Natural killer cell (primary cell): ENCODE data around the gene MAP1A. TPM values are rescaled to one million over a fixed set of nuclear protein-coding genes. Genes with fewer than 3 reads are reported as not detected.
"Not testable (repeated sequence)": the region's sequence is repeated elsewhere in the genome, so short reads cannot be mapped to it uniquely, and the experiment has no call there.

Experiments
- ATAC-seq, 3 donors: fragments of 150-1000 bp in 2 of 3; fragments of 200-7000 bp in 1 of 3; cut with Tn5 transposase; 1 replicate in 1 of 3; 2 replicates in 2 of 3; pipeline ENCODE4 v1.10.0; 2021; ENCODE audit warnings: mild to moderate bottlenecking in 2 of 3, moderate library complexity in 2 of 3
- DNase-seq, 2 donors: peaks; one replicate each; pipeline versions ENCODE4 v3.0.0 to v3.0.0-alpha.2; 2013 to 2021; ENCODE audit warnings: mixed read lengths in 1 of 2
- H3K27ac ChIP-seq: one replicate; pipeline ENCODE4 v1.5.1; 2013; ENCODE audit warnings: mild to moderate bottlenecking, low read length
- H3K27me3 ChIP-seq: one replicate; pipeline ENCODE4 v1.6.1; 2013; ENCODE audit warnings: low read length; ENCODE audit not compliant: control insufficient read depth, insufficient read depth
- H3K36me3 ChIP-seq: one replicate; pipeline ENCODE4 v1.6.1; 2013; ENCODE audit warnings: low read length; ENCODE audit not compliant: control insufficient read depth, insufficient read depth
- H3K4me1 ChIP-seq: one replicate; pipeline ENCODE4 v1.6.1; 2013; ENCODE audit warnings: low read length; ENCODE audit not compliant: control insufficient read depth, insufficient read depth
- H3K4me3 ChIP-seq: one replicate; pipeline ENCODE4 v1.5.1; 2013; ENCODE audit warnings: low read length
- H3K9me3 ChIP-seq: one replicate; pipeline ENCODE4 v1.6.1; 2013; ENCODE audit warnings: low read length; ENCODE audit not compliant: control insufficient read depth, insufficient read depth
- H3K27ac Mint-ChIP-seq, 2 donors: one replicate each; pipeline ENCODE4 v1.8.0; 2022; ENCODE audit warnings: mild to moderate bottlenecking in 2 of 2, mixed read lengths in 2 of 2, moderate library complexity in 1 of 2
- H3K27me3 Mint-ChIP-seq, 2 donors: one replicate each; pipeline ENCODE4 v1.8.0; 2022; ENCODE audit warnings: low read depth in 2 of 2, mixed read lengths in 2 of 2
- H3K36me3 Mint-ChIP-seq: one replicate; pipeline ENCODE4 v1.8.0; 2022; ENCODE audit warnings: mixed read lengths
- H3K4me1 Mint-ChIP-seq, 2 donors: one replicate each; pipeline ENCODE4 v1.8.0; 2022; ENCODE audit warnings: mixed read lengths in 2 of 2
- H3K4me3 Mint-ChIP-seq: one replicate; pipeline ENCODE4 v1.8.0; 2022; ENCODE audit warnings: mild to moderate bottlenecking, moderate library complexity, mixed read lengths
- H3K9me3 Mint-ChIP-seq, 2 donors: one replicate each; pipeline ENCODE4 v1.8.0; 2022; ENCODE audit warnings: mixed read lengths in 2 of 2
- CTCF ChIP-seq: fragments of 200-600 bp; IDR thresholded peaks from one replicate; pipeline ENCODE4 v1.8.0; 2022; ENCODE audit warnings: antibody characterized with exemption
- WGBS: methylation state at CpG from one replicate; pipeline ENCODE4 v1.1.7; 2013; ENCODE audit warnings: missing lambda C conversion rate; ENCODE audit not compliant: insufficient coverage; 5-methylcytosine and 5-hydroxymethylcytosine counted together
- intact Hi-C: fragments of 100-400 bp; cut with micrococcal nuclease; formaldehyde crosslinking; loops from one replicate; pipeline ENCODE4 v1.14.2; 2022
- total RNA-seq, 4 donors: library from RNA; stranded (reverse); fragments of 120-200 nt in 1 of 4; gene quantifications; one replicate each; pipeline versions ENCODE4 v1.2.3 to v1.2.4, GENCODE V29; 2013 to 2022

The MAP1A gene
- total RNA-seq, 3 donors from 2014 or later (not counting 1 experiment from before 2014, with no cell fraction given), result 0.72 to 2.2 (median 0.98) TPM

GRCh38 chr15:43550527-43551363 lies 33.3 kb downstream of the MAP1A start:
- DNase-seq, result no peak
- no peaks in the 10 kb centered on the region for H3K36me3 ChIP-seq
- no peaks in the 10 kb centered on the region for H3K4me1 Mint-ChIP-seq
- H3K9me3 Mint-ChIP-seq, result no peaks in the 10 kb centered on the region
- H3K27me3 Mint-ChIP-seq, result no peaks in the 10 kb centered on the region
- TF ChIP-seq CTCF, result no peak
- no peak overlapping the region for H3K4me3 ChIP-seq
- H3K36me3 Mint-ChIP-seq, result no peaks in the 10 kb centered on the region
- intact Hi-C loops, result no loop called here
- 84% methylated on average over 7 of the region's 10 CpGs for WGBS
- H3K9me3 ChIP-seq, result no peaks in the 10 kb centered on the region
- H3K27ac ChIP-seq, result no peak overlapping the region
- H3K4me3 Mint-ChIP-seq, result no peak overlapping the region
- H3K27ac Mint-ChIP-seq, result no peak overlapping the region
- no peak for ATAC-seq
- no peaks in the 10 kb centered on the region for H3K4me1 ChIP-seq
- no peaks in the 10 kb centered on the region for H3K27me3 ChIP-seq

- peaks cover under 1% of the 10 kb centered on the region for H3K36me3 ChIP-seq
- no peaks in the 10 kb centered on the region for H3K36me3 Mint-ChIP-seq
- no peaks in the 10 kb centered on the region for H3K9me3 Mint-ChIP-seq
- no peaks in the 10 kb centered on the region for H3K27me3 ChIP-seq
- H3K4me3 ChIP-seq, result no peak overlapping the region
- no peaks in the 10 kb centered on the region for H3K4me1 Mint-ChIP-seq
- ATAC-seq (no peak), DNase-seq (no peak)
- H3K9me3 ChIP-seq, result no peaks in the 10 kb centered on the region
- TF ChIP-seq CTCF, result no peak
- H3K27ac ChIP-seq, result no peak overlapping the region
- H3K27ac Mint-ChIP-seq, result no peak overlapping the region
- no peaks in the 10 kb centered on the region for H3K27me3 Mint-ChIP-seq
- H3K4me3 Mint-ChIP-seq, result no peak overlapping the region
- intact Hi-C loops, result no loop called here
- no peaks in the 10 kb centered on the region for H3K4me1 ChIP-seq
- WGBS, result 100% methylated on average over 4 of the region's 4 CpGs
Observed at GRCh38 chr15:43552256-43552655, 34.8 kb downstream of the MAP1A start.

GRCh38 chr15:43552986-43553385 lies 35.6 kb downstream of the MAP1A start:
- WGBS, result no CpG with 5 or more reads among the region's 2 CpGs
- Histone ChIP-seq H3K36me3 (peaks cover 3% of the 10 kb centered on the region), H3K4me1 (no peaks in the 10 kb centered on the region), H3K27ac (no peak overlapping the region), H3K27me3 (no peaks in the 10 kb centered on the region), H3K4me3 (no peak overlapping the region), H3K9me3 (no peaks in the 10 kb centered on the region)
- no peaks in the 10 kb centered on the region for H3K27me3 Mint-ChIP-seq
- H3K27ac Mint-ChIP-seq, result no peak overlapping the region
- TF ChIP-seq CTCF, result no peak
- no peaks in the 10 kb centered on the region for H3K9me3 Mint-ChIP-seq
- ATAC-seq (no peak), DNase-seq (no peak)
- H3K36me3 Mint-ChIP-seq, result no peaks in the 10 kb centered on the region
- intact Hi-C loops, result no loop called here
- H3K4me3 Mint-ChIP-seq, result no peak overlapping the region
- no peaks in the 10 kb centered on the region for H3K4me1 Mint-ChIP-seq

- H3K4me1 ChIP-seq, H3K9me3 Mint-ChIP-seq, H3K27me3 ChIP-seq, H3K4me3 ChIP-seq, ATAC-seq, DNase-seq, H3K36me3 Mint-ChIP-seq, H3K36me3 ChIP-seq, H3K9me3 ChIP-seq, H3K27ac Mint-ChIP-seq, H3K4me3 Mint-ChIP-seq, intact Hi-C loops, H3K4me1 Mint-ChIP-seq, H3K27me3 Mint-ChIP-seq, H3K27ac ChIP-seq: not testable (repeated sequence)
- WGBS, result no CpG with 5 or more reads among the region's 3 CpGs
Observed at GRCh38 chr15:43562753-43563152, 45.3 kb downstream of the MAP1A start.

GRCh38 chr15:43563793-43564192 lies 46.4 kb downstream of the MAP1A start:
- H3K27me3 ChIP-seq, H3K36me3 ChIP-seq, intact Hi-C loops, H3K4me3 Mint-ChIP-seq, DNase-seq, H3K27ac Mint-ChIP-seq, H3K9me3 Mint-ChIP-seq, H3K27ac ChIP-seq, H3K4me3 ChIP-seq, H3K4me1 Mint-ChIP-seq, ATAC-seq, H3K9me3 ChIP-seq, H3K4me1 ChIP-seq, H3K36me3 Mint-ChIP-seq, H3K27me3 Mint-ChIP-seq: not testable (repeated sequence)
- WGBS, result no CpG with 5 or more reads among the region's 8 CpGs

- ATAC-seq, H3K36me3 ChIP-seq, H3K27ac ChIP-seq, H3K4me1 ChIP-seq, H3K9me3 Mint-ChIP-seq, H3K27me3 ChIP-seq, H3K27ac Mint-ChIP-seq, H3K4me1 Mint-ChIP-seq, intact Hi-C loops, H3K4me3 Mint-ChIP-seq, H3K36me3 Mint-ChIP-seq, DNase-seq, H3K4me3 ChIP-seq, H3K9me3 ChIP-seq, H3K27me3 Mint-ChIP-seq: not testable (repeated sequence)
- WGBS, result no CpG with 5 or more reads among the region's 2 CpGs
Observed at GRCh38 chr15:43566615-43567014, 49.2 kb downstream of the MAP1A start.
